ENCODE results near the gene LLGL2. TPM values are rescaled to one million over a fixed set of nuclear protein-coding genes. Genes with fewer than 3 reads are reported as not detected.

The LLGL2 gene
- total and polyA plus RNA-seq, 2 donors, result 5.3 to 36.6 TPM

DNA sequence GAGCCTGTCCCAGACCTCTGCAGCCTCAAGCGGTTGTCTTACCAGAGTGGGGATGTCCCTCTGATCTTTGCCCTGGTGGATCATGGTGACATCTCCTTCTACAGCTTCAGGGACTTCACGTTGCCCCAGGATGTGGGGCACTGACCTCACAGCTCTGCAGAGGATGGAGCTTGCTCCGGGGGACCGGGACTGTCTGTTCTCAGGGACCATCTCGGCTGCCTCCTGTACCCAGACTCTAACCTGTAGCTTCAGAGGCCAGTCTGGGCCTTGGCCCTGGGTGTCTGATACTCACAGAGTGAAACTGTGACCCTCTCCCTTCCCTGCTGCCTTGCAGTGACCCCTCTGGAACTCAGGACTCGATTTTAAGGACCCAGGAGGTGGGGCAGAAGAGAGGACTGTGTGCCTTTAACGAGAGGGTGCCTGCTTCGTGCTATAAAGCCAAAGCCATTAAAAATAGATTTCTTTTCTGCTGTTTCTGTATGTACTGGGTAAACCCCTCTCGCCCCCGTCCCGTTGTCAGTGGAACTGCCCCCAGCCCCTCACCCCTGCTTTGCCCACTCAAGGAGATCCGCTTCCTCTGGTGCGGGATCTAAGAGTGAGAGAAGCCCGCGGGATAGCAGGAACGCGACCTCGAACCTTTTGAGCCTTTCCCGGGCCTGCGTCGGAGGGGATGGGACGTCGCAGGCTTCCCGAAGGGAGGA lies 1.1 kb upstream of the LLGL2 start:
- H3K4me3 ChIP-seq (ENCODE audit: low read length in 2 of 2), result peak overlapping the region; percentile 53 to 59
- no peaks in the 10 kb centered on the region for H3K9me3 ChIP-seq (ENCODE audit: control insufficient read depth in 2 of 2, insufficient read depth in 1 of 2, low read length in 1 of 2)
- 41% methylated on average over 24 of the region's 24 CpGs for WGBS
- H3K36me3 ChIP-seq (ENCODE audit: control insufficient read depth in 2 of 2, insufficient read depth in 2 of 2, low read length in 1 of 2), result peaks cover 17 to 28% of the 10 kb centered on the region in 2 donors
- DNase-seq (ENCODE audit: low read depth in 6 of 9, low spot score in 9 of 9), result no peak
- peaks cover 4 to 13% of the 10 kb centered on the region in 2 donors for H3K4me1 ChIP-seq (ENCODE audit: control insufficient read depth in 2 of 2, insufficient read depth in 2 of 2, low read length in 2 of 2)
- H3K27me3 ChIP-seq (ENCODE audit: control insufficient read depth in 2 of 2, insufficient read depth in 1 of 2, low read length in 1 of 2), result peaks cover 10 to 24% of the 10 kb centered on the region in 2 donors
- H3K27ac ChIP-seq (ENCODE audit: low read depth in 1 of 2, low read length in 1 of 2), result no peak overlapping the region

DNA sequence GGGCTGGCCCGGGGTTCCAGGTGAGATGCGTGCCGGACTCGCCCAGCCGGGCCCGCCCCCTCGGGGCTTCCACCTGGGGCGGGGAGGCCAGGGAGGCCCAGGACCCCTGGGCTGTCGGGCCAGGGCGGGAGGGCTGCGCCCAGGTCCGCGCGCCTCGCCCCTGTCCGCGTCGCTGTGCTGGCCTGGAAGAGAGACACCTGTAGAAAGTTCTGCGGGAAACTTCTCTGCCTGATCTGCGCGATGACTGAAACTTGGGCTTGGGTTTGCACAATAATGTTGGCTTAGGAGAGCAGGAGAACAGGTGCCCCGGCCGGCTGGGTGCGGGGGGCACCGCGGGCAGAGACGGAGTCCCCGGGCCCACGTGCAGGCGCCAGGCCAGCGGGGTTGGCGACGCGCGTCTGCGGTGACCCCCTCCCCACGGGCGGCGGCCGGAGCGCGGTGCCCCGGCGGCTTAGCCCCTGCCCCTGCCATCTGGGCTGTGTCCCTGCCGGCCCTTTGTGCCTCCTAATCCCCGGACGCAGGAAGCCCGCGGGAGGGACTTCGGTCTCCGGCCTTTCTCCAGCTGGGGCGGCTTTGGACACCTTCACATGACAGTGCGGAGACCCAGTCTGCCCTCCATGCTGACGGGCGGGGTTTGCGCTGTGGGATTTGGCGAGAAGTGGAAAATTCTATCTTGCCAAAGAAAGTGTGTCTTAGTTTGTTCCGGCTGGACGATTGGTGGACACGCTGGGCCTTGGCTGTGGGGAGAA lies 483 bp downstream of the LLGL2 start:
- H3K27me3 ChIP-seq (ENCODE audit: control insufficient read depth in 2 of 2, insufficient read depth in 1 of 2, low read length in 1 of 2), result peaks cover 10 to 24% of the 10 kb centered on the region in 2 donors
- H3K4me3 ChIP-seq (ENCODE audit: low read length in 2 of 2), result peak overlapping the region; percentile 32 to 59
- WGBS, result 6% methylated on average over 60 of the region's 60 CpGs
- H3K9me3 ChIP-seq (ENCODE audit: control insufficient read depth in 2 of 2, insufficient read depth in 1 of 2, low read length in 1 of 2), result no peaks in the 10 kb centered on the region
- peaks cover 14 to 22% of the 10 kb centered on the region in 2 donors for H3K36me3 ChIP-seq (ENCODE audit: control insufficient read depth in 2 of 2, insufficient read depth in 2 of 2, low read length in 1 of 2)
- H3K4me1 ChIP-seq (ENCODE audit: control insufficient read depth in 2 of 2, insufficient read depth in 2 of 2, low read length in 2 of 2), result peaks cover 4 to 13% of the 10 kb centered on the region in 2 donors
- peak overlapping the region in 1 of 2 donors; percentile 20 for H3K27ac ChIP-seq (ENCODE audit: low read depth in 1 of 2, low read length in 1 of 2)
- peak in 1 of 9 donors; percentile 35 for DNase-seq (ENCODE audit: low read depth in 6 of 9, low spot score in 9 of 9)

DNA sequence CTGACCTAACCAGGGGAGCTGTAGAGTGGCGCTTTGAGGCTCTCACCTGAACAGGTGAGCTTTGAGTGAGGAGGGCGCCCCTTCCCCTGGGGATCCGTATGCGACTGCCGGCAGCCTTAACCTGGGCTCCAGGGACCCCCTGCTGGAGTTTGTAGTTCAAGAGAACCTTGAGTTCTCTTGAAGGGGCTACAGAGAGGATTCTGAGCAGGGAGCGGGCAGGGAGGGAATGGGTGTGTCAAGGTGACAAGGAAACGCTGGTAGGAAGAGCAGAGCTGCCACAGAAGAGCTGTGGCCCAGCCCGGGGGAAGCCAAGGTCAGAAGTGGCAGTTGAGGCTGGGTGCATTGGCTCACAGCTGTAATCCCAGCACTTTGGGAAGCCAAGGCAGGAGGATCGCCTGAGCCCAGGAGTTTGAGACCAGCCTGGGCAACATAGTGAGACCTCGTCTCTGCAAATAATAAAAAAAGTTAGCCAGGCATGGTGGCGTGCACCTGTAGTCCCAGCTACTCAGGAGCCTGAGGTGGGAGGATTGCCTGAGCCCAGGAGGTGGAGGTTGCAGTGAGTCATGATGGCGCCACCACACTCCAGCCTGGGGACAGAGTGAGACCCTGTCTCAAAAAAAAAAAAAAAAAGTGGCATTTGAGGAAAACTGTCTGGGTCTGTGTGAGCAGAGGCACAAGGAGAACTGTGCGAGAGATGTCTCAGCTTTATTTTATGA lies 1.2 kb downstream of the LLGL2 start:
- Histone ChIP-seq H3K27me3 (ENCODE audit: control insufficient read depth in 2 of 2, insufficient read depth in 1 of 2, low read length in 1 of 2) (peaks cover 10 to 26% of the 10 kb centered on the region in 2 donors), H3K9me3 (ENCODE audit: control insufficient read depth in 2 of 2, insufficient read depth in 1 of 2, low read length in 1 of 2) (no peaks in the 10 kb centered on the region), H3K4me3 (ENCODE audit: low read length in 2 of 2) (no peak overlapping the region), H3K4me1 (ENCODE audit: control insufficient read depth in 2 of 2, insufficient read depth in 2 of 2, low read length in 2 of 2) (peaks cover 4 to 13% of the 10 kb centered on the region in 2 donors), H3K36me3 (ENCODE audit: control insufficient read depth in 2 of 2, insufficient read depth in 2 of 2, low read length in 1 of 2) (peaks cover 7 to 15% of the 10 kb centered on the region in 2 donors), H3K27ac (ENCODE audit: low read depth in 1 of 2, low read length in 1 of 2) (no peak overlapping the region)
- WGBS, result 75% methylated on average over 13 of the region's 13 CpGs
- no peak for DNase-seq (ENCODE audit: low read depth in 6 of 9, low spot score in 9 of 9)

DNA sequence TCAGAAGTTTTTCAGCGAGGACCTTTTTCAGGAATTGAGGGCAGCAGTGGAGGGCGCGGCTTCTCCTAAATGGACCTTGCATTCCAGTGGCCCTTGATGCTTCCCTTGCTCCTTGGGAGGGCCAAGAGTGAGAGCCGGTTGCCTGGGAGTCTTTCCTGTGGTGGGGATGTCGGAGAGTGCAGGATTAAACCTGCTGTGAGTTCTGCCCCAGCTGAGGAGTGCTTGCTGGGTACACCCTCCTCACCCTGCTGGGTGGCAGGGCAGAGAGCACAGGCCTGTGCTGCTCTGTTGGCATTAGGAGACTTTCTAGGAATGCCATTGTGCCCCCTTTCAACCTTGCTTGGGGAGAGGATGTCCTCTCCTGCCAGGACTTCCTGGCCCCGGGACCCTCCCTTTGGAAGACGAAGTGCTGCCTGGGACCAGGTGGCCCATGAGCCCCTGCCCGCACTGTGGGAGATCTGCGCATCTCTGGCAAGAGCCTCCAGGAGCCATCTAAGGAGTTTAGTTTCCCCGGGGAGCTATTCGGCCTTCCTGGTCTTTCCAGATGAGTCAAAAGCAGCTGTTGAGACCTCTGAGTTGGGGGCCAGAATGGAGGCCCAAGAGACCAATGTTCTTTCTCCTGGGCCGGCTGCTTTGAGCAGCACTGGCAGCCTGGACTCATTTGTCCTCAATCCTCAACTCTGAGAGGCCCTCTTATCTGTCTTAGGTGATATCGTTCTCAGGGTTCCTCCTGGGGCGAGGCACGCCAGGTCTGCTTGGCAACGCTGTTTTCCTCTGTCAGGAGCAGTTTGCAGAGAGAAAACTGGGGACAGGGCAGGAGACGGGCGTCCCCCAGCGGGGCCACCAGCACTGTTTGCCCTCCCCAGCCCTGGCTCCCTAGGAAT lies 5.6 kb downstream of the LLGL2 start:
- Histone ChIP-seq H3K9me3 (ENCODE audit: control insufficient read depth in 2 of 2, insufficient read depth in 1 of 2, low read length in 1 of 2) (no peaks in the 10 kb centered on the region), H3K27me3 (ENCODE audit: control insufficient read depth in 2 of 2, insufficient read depth in 1 of 2, low read length in 1 of 2) (peaks cover 5 to 19% of the 10 kb centered on the region in 2 donors), H3K4me3 (ENCODE audit: low read length in 2 of 2) (no peak overlapping the region), H3K4me1 (ENCODE audit: control insufficient read depth in 2 of 2, insufficient read depth in 2 of 2, low read length in 2 of 2) (peaks cover 3 to 18% of the 10 kb centered on the region in 2 donors), H3K36me3 (ENCODE audit: control insufficient read depth in 2 of 2, insufficient read depth in 2 of 2, low read length in 1 of 2) (no peaks in the 10 kb centered on the region), H3K27ac (ENCODE audit: low read depth in 1 of 2, low read length in 1 of 2) (no peak overlapping the region)
- 97% methylated on average over 19 of the region's 19 CpGs for WGBS
- DNase-seq (ENCODE audit: low read depth in 6 of 9, low spot score in 9 of 9), result no peak

DNA sequence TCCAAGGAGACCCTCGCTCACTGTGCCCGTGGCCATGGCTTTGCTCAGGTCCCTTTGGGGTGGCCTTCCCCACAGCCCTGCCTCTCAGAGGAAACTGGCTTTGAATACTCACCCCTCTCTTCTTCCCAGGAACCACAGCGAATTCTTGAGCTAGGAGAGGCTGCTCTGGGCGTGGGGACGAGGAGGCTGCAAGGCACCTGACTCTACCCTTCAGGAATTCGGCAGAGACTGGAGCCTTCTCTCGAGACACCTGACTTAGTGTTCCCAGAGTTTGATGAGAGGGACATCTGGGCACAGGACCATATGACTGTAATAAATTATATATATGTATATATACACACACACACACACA lies 6.2 kb downstream of the LLGL2 start:
- no peak overlapping the region for H3K4me3 ChIP-seq (ENCODE audit: low read length in 2 of 2)
- H3K27ac ChIP-seq (ENCODE audit: low read depth in 1 of 2, low read length in 1 of 2), result no peak overlapping the region
- WGBS, result 96% methylated on average over 7 of the region's 7 CpGs
- peaks cover 0 to 13% of the 10 kb centered on the region in 2 donors for H3K4me1 ChIP-seq (ENCODE audit: control insufficient read depth in 2 of 2, insufficient read depth in 2 of 2, low read length in 2 of 2)
- peaks cover 0 to 13% of the 10 kb centered on the region in 2 donors for H3K27me3 ChIP-seq (ENCODE audit: control insufficient read depth in 2 of 2, insufficient read depth in 1 of 2, low read length in 1 of 2)
- no peak for DNase-seq (ENCODE audit: low read depth in 6 of 9, low spot score in 9 of 9)
- no peaks in the 10 kb centered on the region for H3K36me3 ChIP-seq (ENCODE audit: control insufficient read depth in 2 of 2, insufficient read depth in 2 of 2, low read length in 1 of 2)
- H3K9me3 ChIP-seq (ENCODE audit: control insufficient read depth in 2 of 2, insufficient read depth in 1 of 2, low read length in 1 of 2), result no peaks in the 10 kb centered on the region

DNA sequence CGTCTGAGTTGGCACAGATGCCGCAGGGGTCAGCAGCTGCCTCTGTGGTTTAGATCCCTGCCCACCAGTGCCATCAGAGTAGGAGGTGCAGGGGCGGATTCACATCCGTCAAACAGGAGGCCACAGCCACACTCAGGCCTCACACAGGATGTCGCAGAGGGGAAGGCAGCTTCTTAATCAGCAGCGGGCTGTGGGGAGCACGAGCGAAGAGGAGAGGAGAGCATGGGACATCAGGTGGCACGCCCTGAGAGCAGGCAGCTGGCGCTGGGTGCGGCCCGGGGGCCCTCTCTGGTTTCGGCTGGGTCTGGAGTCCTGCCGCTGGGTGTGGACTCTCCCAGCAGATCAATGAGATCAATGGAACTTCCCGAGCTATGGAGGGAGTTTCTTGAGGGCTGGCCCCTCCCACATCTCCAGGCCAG lies 9.6 kb downstream of the LLGL2 start:
- peaks cover 0 to 13% of the 10 kb centered on the region in 2 donors for H3K4me1 ChIP-seq (ENCODE audit: control insufficient read depth in 2 of 2, insufficient read depth in 2 of 2, low read length in 2 of 2)
- peak in 2 of 9 donors; percentile 40 to 62 for DNase-seq (ENCODE audit: low read depth in 6 of 9, low spot score in 9 of 9)

DNA sequence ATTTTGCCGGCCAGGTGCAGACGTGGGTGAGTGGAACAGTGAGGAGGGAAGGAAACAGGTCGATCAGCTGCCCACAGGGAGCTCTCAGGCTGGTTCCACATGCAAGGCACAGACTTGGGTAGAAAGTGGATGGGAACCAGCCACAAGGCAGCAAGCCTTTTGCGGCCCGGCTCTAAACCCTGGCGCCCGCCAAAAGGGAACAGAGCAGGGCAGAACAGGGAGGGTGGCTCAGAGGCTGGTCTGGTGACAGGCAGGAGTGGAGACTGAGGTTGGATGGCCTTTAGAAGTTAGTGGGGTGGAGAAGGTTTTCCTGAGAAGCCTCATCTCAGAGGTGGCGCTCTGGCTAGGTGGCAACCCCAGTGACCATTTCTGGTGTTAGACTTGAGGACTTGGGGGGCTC lies 10.4 kb downstream of the LLGL2 start:
- Histone ChIP-seq H3K4me3 (ENCODE audit: low read length in 2 of 2) (no peak overlapping the region), H3K27ac (ENCODE audit: low read depth in 1 of 2, low read length in 1 of 2) (no peak overlapping the region), H3K9me3 (ENCODE audit: control insufficient read depth in 2 of 2, insufficient read depth in 1 of 2, low read length in 1 of 2) (no peaks in the 10 kb centered on the region), H3K36me3 (ENCODE audit: control insufficient read depth in 2 of 2, insufficient read depth in 2 of 2, low read length in 1 of 2) (no peaks in the 10 kb centered on the region), H3K27me3 (ENCODE audit: control insufficient read depth in 2 of 2, insufficient read depth in 1 of 2, low read length in 1 of 2) (peaks cover 0 to 2% of the 10 kb centered on the region in 2 donors), H3K4me1 (ENCODE audit: control insufficient read depth in 2 of 2, insufficient read depth in 2 of 2, low read length in 2 of 2) (peaks cover 0 to 13% of the 10 kb centered on the region in 2 donors)
- DNase-seq (ENCODE audit: low read depth in 6 of 9, low spot score in 9 of 9), result no peak
- 92% methylated on average over 8 of the region's 8 CpGs for WGBS

More for the DNA sequence above, 9.6 kb downstream of the LLGL2 start:
- 28% methylated on average over 15 of the region's 15 CpGs for WGBS
- Histone ChIP-seq H3K27me3 (ENCODE audit: control insufficient read depth in 2 of 2, insufficient read depth in 1 of 2, low read length in 1 of 2) (peaks cover 0 to 2% of the 10 kb centered on the region in 2 donors), H3K27ac (ENCODE audit: low read depth in 1 of 2, low read length in 1 of 2) (no peak overlapping the region), H3K36me3 (ENCODE audit: control insufficient read depth in 2 of 2, insufficient read depth in 2 of 2, low read length in 1 of 2) (no peaks in the 10 kb centered on the region), H3K4me3 (ENCODE audit: low read length in 2 of 2) (no peak overlapping the region), H3K9me3 (ENCODE audit: control insufficient read depth in 2 of 2, insufficient read depth in 1 of 2, low read length in 1 of 2) (no peaks in the 10 kb centered on the region)

DNA sequence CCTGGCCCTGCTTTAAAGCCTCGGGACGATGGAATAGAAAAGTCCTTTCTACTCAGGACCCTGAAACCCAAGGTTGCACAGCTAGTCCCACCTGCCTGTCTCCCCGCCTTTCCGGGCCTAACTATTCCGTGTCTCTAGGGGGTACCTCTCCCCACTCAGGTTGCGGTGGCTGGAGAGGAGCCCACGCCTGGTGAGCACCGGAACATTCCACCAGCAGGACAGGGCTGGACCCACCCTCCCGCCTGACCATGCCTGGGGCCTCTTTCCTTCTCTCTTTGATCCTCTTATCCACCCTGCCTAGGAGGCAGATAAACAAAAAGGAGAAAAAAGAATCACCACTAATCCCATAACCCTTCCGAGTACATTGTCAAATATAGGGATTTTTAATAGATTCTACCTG lies 10.9 kb downstream of the LLGL2 start:
- H3K27me3 ChIP-seq (ENCODE audit: control insufficient read depth in 2 of 2, insufficient read depth in 1 of 2, low read length in 1 of 2), result peaks cover 0 to 2% of the 10 kb centered on the region in 2 donors
- H3K4me3 ChIP-seq (ENCODE audit: low read length in 2 of 2), result no peak overlapping the region
- H3K9me3 ChIP-seq (ENCODE audit: control insufficient read depth in 2 of 2, insufficient read depth in 1 of 2, low read length in 1 of 2), result no peaks in the 10 kb centered on the region
- 88% methylated on average over 10 of the region's 10 CpGs for WGBS
- no peak for DNase-seq (ENCODE audit: low read depth in 6 of 9, low spot score in 9 of 9)
- H3K36me3 ChIP-seq (ENCODE audit: control insufficient read depth in 2 of 2, insufficient read depth in 2 of 2, low read length in 1 of 2), result no peaks in the 10 kb centered on the region
- H3K4me1 ChIP-seq (ENCODE audit: control insufficient read depth in 2 of 2, insufficient read depth in 2 of 2, low read length in 2 of 2), result peaks cover 0 to 13% of the 10 kb centered on the region in 2 donors
- H3K27ac ChIP-seq (ENCODE audit: low read depth in 1 of 2, low read length in 1 of 2), result no peak overlapping the region
